ENCODE measurements around the gene PPME1. TPM values are rescaled to one million over a fixed set of nuclear protein-coding genes. Genes with fewer than 3 reads are reported as not detected.

PPME1 gene
- total RNA-seq, 1 experiment from 2014 or later, result 81.0 TPM

DNA sequence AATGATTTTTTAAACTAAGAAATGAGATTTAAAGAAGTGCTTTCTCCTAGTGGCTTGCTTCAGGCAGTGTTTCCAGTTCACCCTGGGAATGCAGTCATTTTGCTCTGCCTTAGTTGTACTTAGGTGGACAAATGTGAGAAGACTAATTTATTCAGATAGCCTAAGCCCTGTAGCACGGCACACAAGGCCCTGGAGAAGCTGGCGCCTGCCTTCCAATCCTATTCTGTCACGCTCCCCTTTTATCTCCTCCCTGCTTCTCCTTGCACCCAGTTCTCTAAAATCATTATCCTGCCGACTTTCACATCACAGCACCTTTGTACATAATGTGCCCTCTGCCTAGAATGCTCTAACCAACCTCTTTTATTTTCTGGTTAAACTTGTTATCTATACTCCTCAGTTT, 64.0 kb downstream of the PPME1 start:
- BruUV-seq (replicated peaks), result no TSS peak
- H3K27me3 ChIP-seq (ENCODE audit: insufficient read depth, low read depth), result no peaks in the 10 kb centered on the region
- H3K27ac ChIP-seq, result no peak overlapping the region
- H3K79me2 ChIP-seq (ENCODE audit: low read depth), result no peaks in the 10 kb centered on the region
- ChIA-PET CTCF (no interaction called here), POLR2A (ENCODE audit: unreplicated experiment) (interaction anchor here (0.7 kb wide), 1 partner anchor 918 kb away, joined by 3 read pairs; no protein-coding TSS in a partner anchor)
- H2AFZ ChIP-seq, result no peak overlapping the region
- intact Hi-C loops (cut with micrococcal nuclease; ENCODE audit: unreplicated experiment), result no loop called here
- peaks cover 51% of the 10 kb centered on the region for H3K36me3 ChIP-seq (ENCODE audit: low read depth)
- H4K20me1 ChIP-seq (ENCODE audit: insufficient read depth), result no peaks in the 10 kb centered on the region; the same call in 1 of the 2 replicates
- no peak overlapping the region for H3K4me2 ChIP-seq
- H3F3A ChIP-seq (ENCODE audit: insufficient read depth, low read depth), result no peaks in the 10 kb centered on the region
- H3K9me2 ChIP-seq (ENCODE audit: insufficient read depth), result no peaks in the 10 kb centered on the region
- DNase-seq, result no peak
- H3K4me1 ChIP-seq (replicated peaks; ENCODE audit: insufficient read depth), result no peaks in the 10 kb centered on the region
- H3K4me3 ChIP-seq, result no peak overlapping the region
- no peaks in the 10 kb centered on the region for H3K9me3 ChIP-seq (ENCODE audit: insufficient read depth, low read depth)
- no peak for TF ChIP-seq EZH2 (IDR thresholded peaks at IDR 0.05; ENCODE audit: low read depth)
- TF ChIP-seq, protein P1, sequence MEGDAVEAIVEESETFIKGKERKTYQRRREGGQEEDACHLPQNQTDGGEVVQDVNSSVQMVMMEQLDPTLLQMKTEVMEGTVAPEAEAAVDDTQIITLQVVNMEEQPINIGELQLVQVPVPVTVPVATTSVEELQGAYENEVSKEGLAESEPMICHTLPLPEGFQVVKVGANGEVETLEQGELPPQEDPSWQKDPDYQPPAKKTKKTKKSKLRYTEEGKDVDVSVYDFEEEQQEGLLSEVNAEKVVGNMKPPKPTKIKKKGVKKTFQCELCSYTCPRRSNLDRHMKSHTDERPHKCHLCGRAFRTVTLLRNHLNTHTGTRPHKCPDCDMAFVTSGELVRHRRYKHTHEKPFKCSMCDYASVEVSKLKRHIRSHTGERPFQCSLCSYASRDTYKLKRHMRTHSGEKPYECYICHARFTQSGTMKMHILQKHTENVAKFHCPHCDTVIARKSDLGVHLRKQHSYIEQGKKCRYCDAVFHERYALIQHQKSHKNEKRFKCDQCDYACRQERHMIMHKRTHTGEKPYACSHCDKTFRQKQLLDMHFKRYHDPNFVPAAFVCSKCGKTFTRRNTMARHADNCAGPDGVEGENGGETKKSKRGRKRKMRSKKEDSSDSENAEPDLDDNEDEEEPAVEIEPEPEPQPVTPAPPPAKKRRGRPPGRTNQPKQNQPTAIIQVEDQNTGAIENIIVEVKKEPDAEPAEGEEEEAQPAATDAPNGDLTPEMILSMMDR (conservative IDR thresholded peaks at IDR 0.05), result no peak

- Histone ChIP-seq H4K20me1 (ENCODE audit: insufficient read depth) (no peaks in the 10 kb centered on the region; the same call in 1 of the 2 replicates), H3K4me3 (no peak overlapping the region), H3K27ac (no peak overlapping the region), H3K4me1 (replicated peaks; ENCODE audit: insufficient read depth) (no peaks in the 10 kb centered on the region), H3K4me2 (no peak overlapping the region), H2AFZ (no peak overlapping the region), H3K9me3 (ENCODE audit: insufficient read depth, low read depth) (no peaks in the 10 kb centered on the region), H3F3A (ENCODE audit: insufficient read depth, low read depth) (0 out of 2 replicates have a peak, but pooled peaks cover 3% of the 10 kb centered on the region), H3K79me2 (ENCODE audit: low read depth) (no peaks in the 10 kb centered on the region), H3K9me2 (ENCODE audit: insufficient read depth) (no peaks in the 10 kb centered on the region), H3K36me3 (ENCODE audit: low read depth) (peaks cover 41% of the 10 kb centered on the region; the same call in 1 of the 2 replicates), H3K27me3 (ENCODE audit: insufficient read depth, low read depth) (no peaks in the 10 kb centered on the region)
- ChIA-PET CTCF (no interaction called here), POLR2A (ENCODE audit: unreplicated experiment) (no interaction called here)
- no TSS peak for BruUV-seq (replicated peaks)
- TF ChIP-seq, protein P1 (conservative IDR thresholded peaks at IDR 0.05), result no peak
- TF ChIP-seq EZH2 (IDR thresholded peaks at IDR 0.05; ENCODE audit: low read depth), result no peak
- DNase-seq, result no peak
- intact Hi-C loops (cut with micrococcal nuclease; ENCODE audit: unreplicated experiment), result no loop called here
These were observed 66.5 kb downstream of the PPME1 start for GRCh38 chr11:74237541-74237940.

DNA sequence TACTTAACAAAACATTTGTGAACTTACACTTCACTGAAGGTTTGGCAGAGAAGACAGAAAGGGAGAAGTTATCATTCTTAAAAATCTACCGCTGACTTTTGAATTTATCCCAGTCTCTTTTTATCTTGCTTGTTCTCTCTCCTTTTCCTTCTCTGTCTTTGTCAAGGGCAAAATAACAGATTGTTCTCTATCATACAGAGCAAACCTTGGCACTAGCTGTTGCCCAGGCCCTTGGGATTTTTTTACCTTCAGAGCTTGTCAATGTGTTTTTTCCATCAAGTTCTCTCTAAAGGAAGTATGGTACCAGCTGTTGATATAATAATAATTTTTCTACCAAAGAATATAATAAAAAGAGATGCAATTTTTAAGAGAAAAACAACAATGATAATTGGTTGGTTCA, 67.2 kb downstream of the PPME1 start:
- Histone ChIP-seq H3K36me3 (ENCODE audit: low read depth) (peaks cover 41% of the 10 kb centered on the region; the same call in 1 of the 2 replicates), H3K4me1 (replicated peaks; ENCODE audit: insufficient read depth) (no peaks in the 10 kb centered on the region), H3K4me3 (no peak overlapping the region), H4K20me1 (ENCODE audit: insufficient read depth) (no peaks in the 10 kb centered on the region; the same call in 1 of the 2 replicates), H3K9me3 (ENCODE audit: insufficient read depth, low read depth) (no peaks in the 10 kb centered on the region), H3K79me2 (ENCODE audit: low read depth) (no peaks in the 10 kb centered on the region), H3K9me2 (ENCODE audit: insufficient read depth) (no peaks in the 10 kb centered on the region), H3F3A (ENCODE audit: insufficient read depth, low read depth) (0 out of 2 replicates have a peak, but pooled peaks cover 3% of the 10 kb centered on the region), H2AFZ (no peak overlapping the region), H3K4me2 (no peak overlapping the region), H3K27ac (no peak overlapping the region), H3K27me3 (ENCODE audit: insufficient read depth, low read depth) (no peaks in the 10 kb centered on the region)
- intact Hi-C loops (cut with micrococcal nuclease; ENCODE audit: unreplicated experiment), result no loop called here
- POLR2A ChIA-PET (ENCODE audit: unreplicated experiment), result interaction anchor here (0.7 kb wide), 1 partner anchor 390 kb away, joined by 6 read pairs; no protein-coding TSS in a partner anchor
- no peak for TF ChIP-seq EZH2 (IDR thresholded peaks at IDR 0.05; ENCODE audit: low read depth)
- TF ChIP-seq, protein P1 (conservative IDR thresholded peaks at IDR 0.05), result no peak
- no TSS peak for BruUV-seq (replicated peaks)
- DNase-seq, result no peak
- CTCF ChIA-PET, result no interaction called here
